Ishikawa (cell line): ENCODE data around the gene PLA2G2A.

ENCODE experiments used
- CEBPB ChIP-seq: IDR thresholded peaks from 2 replicates; pipeline ENCODE4 v1.6.1; 2012
- CREB1 ChIP-seq: IDR thresholded peaks from 2 replicates; pipeline ENCODE4 v1.6.1; 2012; ENCODE audit warnings: low read depth
- EGR1 ChIP-seq: IDR thresholded peaks from 2 replicates; pipeline ENCODE4 v1.6.1; 2012
- EP300 ChIP-seq: IDR thresholded peaks from 2 replicates; pipeline ENCODE4 v1.6.1; 2012; ENCODE audit warnings: borderline replicate concordance
- FOXM1 ChIP-seq: IDR thresholded peaks from 2 replicates; pipeline ENCODE4 v1.6.1; 2012; ENCODE audit warnings: low read depth, borderline replicate concordance
- MAX ChIP-seq: IDR thresholded peaks from 2 replicates; pipeline ENCODE4 v1.6.1; 2012
- NFIC ChIP-seq: IDR thresholded peaks from 2 replicates; pipeline ENCODE4 v1.6.1; 2012
- RAD21 ChIP-seq: IDR thresholded peaks from 2 replicates; pipeline ENCODE4 v1.6.1; 2012; ENCODE audit warnings: low read depth
- REST ChIP-seq: IDR thresholded peaks from 2 replicates; pipeline ENCODE4 v1.6.1; 2012; ENCODE audit warnings: low read depth, mild to moderate bottlenecking
- TAF1 ChIP-seq: IDR thresholded peaks from 2 replicates; pipeline ENCODE4 v1.6.1; 2012; ENCODE audit warnings: low read depth, mild to moderate bottlenecking
- TCF12 ChIP-seq: IDR thresholded peaks from 2 replicates; pipeline ENCODE4 v1.6.1; 2012; ENCODE audit warnings: low read depth
- TEAD4 ChIP-seq: IDR thresholded peaks from 2 replicates; pipeline ENCODE4 v1.6.1; 2012
- USF1 ChIP-seq: IDR thresholded peaks from 2 replicates; pipeline ENCODE4 v1.6.1; 2012
- YY1 ChIP-seq: IDR thresholded peaks from 2 replicates; pipeline ENCODE4 v1.6.1; 2012; ENCODE audit warnings: low read depth
- ZBTB7A ChIP-seq: IDR thresholded peaks from 2 replicates; pipeline ENCODE4 v1.6.1; 2012; ENCODE audit warnings: low read depth

PLA2G2A gene

GRCh38 chr1:19987719-19988118, 8.3 kb upstream of the PLA2G2A start:
- TF ChIP-seq ZBTB7A (no peak), CEBPB (no peak), NFIC (no peak), YY1 (no peak), RAD21 (no peak), MAX (no peak), TEAD4 (no peak), EP300 (no peak)

GRCh38 chr1:19981507-19982312, 2.3 kb upstream of the PLA2G2A start:
- TF ChIP-seq CREB1 (no peak), EGR1 (no peak), YY1 (no peak), TAF1 (no peak), EP300 (no peak), TEAD4 (no peak), ZBTB7A (no peak)

- no peak for TF ChIP-seq YY1
Measured at GRCh38 chr1:19981170-19981506, 1.7 kb upstream of the PLA2G2A start.

DNA sequence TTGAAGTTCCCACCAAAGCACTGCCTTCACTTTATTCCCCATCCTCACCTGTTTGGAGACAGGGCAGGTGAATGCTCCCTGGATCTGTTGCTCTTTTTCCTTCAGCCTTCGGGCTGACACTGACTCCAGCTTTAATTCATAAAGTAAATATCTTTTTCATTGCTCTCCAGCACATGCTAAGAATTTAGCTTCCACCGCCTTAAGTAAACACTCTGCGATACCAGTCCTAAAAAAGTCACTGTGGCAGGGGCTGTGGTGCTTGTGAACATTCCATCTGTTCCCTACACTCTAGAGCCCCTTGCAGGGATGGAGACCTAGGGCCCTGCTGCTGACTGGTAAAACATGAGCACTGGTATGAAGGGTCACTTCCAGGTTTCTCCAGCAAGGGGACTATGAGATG, 896 bp upstream of the PLA2G2A start:
- no peak for TF ChIP-seq EGR1
- no peak for TF ChIP-seq RAD21
- TF ChIP-seq REST: no peak
- TF ChIP-seq ZBTB7A: no peak
- TF ChIP-seq TEAD4: no peak
- TF ChIP-seq EP300: no peak

GRCh38 chr1:19978143-19978542, 1.3 kb downstream of the PLA2G2A start:
- TF ChIP-seq TEAD4 (no peak), ZBTB7A (no peak), TAF1 (no peak), NFIC (no peak), EP300 (no peak), CREB1 (no peak), USF1 (no peak), TCF12 (no peak), YY1 (no peak), CEBPB (no peak), EGR1 (no peak)

- no peak for TF ChIP-seq MAX
Measured at GRCh38 chr1:19976317-19977003, 3.0 kb downstream of the PLA2G2A start.

- TF ChIP-seq REST: no peak
- TF ChIP-seq FOXM1: no peak
- TF ChIP-seq NFIC: no peak
- TF ChIP-seq EGR1: no peak
- TF ChIP-seq TEAD4: no peak
- TF ChIP-seq TCF12: no peak
- no peak for TF ChIP-seq YY1
- TF ChIP-seq TAF1: no peak
- no peak for TF ChIP-seq ZBTB7A
- no peak for TF ChIP-seq RAD21
- TF ChIP-seq MAX: no peak
- TF ChIP-seq EP300: no peak
- no peak for TF ChIP-seq CEBPB
Measured at GRCh38 chr1:19975423-19976193, 3.8 kb downstream of the PLA2G2A start.
